GM18517 (cell line): ENCODE data around the gene ZDHHC14.

Experiments
- ATAC-seq: cut with Tn5 transposase; IDR thresholded peaks from one replicate; pipeline ENCODE4 v1.9.1; 2021; ENCODE audit warnings: mild to moderate bottlenecking, moderate library complexity; ENCODE audit not compliant: unreplicated experiment

Gene ZDHHC14

DNA sequence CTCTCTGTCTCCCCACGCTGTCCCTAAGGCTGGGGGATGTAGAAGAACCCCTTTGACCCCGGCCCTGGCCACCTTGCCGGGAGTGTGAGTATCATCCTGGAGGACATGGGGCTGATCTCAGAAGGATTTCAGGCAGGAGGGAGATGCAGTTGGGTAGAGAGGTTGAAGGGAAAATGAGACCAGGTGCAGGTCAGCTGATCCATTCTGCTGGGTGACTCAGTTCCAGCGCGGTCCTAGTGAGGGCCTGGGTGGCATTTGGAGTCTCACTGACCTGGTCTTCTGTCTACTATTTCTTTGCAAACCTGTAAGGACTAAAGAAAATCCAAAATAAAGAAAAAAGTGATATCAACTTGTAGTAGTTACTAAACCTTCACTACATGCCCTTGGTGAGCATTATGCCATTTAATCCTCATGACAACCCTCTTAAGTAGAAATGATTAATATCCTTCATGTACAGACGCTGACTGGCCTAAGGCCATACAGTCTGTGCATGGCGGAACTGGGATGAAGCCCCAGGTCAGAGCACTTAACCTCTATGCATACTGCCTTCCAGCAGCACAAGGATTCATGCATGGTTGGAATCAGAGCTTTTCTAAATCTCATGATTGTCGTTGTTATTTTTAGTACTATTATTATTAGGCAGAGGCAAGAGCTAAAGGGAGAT lies 106.3 kb downstream of the ZDHHC14 start:
- ATAC-seq = no peak

DNA sequence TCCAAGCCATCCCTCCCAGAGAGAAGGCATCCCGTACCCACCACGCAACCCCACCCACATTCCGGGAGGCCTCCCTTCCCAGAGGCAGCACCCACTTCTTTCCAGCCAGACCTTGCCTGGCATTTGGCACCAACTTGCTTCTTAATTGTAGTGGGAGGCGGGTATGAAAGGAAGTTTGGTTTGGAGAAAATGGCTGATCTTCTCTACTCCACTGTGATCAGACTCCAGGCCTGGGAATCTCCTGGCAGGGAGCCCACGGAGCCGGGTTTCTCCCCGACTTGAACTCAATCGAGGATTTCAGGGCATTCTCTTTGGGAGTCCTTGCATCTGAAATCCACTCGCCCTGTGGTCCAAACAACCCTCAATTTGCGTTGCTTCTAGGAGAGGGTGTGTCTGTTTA lies 107.1 kb downstream of the ZDHHC14 start:
- ATAC-seq = no peak

GRCh38 chr6:157488716-157489118 lies 107.7 kb downstream of the ZDHHC14 start:
- no peak for ATAC-seq

GRCh38 chr6:157490611-157491269 lies 109.8 kb downstream of the ZDHHC14 start:
- no peak for ATAC-seq

DNA sequence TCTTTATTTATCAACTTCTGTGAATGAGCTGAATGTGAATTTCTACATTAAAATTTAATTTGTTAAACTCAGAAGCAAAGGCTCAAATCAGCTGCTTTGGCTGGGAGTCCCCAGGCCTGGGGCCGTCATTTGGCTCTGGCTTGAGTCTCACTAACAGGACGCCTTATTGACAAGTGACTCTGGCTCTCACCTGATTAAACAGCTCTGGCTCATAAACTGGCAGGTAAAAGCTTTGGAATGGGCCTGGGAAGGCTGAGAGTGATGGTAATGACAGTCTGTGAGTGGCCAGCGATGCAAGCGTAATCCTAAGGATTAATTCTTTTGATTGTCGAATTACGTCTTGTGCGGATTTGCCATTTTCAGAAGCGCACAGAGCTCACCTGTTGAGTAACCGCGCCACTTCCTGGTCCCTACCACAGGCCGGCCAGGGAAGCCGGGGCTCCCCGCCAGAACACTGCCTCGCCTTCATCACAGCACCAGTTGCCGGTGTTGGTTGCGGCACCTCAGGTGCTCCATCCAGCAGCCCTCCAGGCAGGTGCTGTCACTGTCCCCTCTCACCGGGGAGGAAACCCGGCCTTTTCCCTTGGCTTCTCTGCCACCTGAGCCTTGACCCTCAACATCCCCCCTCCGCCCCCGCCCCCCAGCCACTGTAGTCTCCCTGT lies 110.7 kb downstream of the ZDHHC14 start:
- ATAC-seq = no peak

- no peak for ATAC-seq
These were observed 111.3 kb downstream of the ZDHHC14 start for GRCh38 chr6:157492249-157492648.

DNA sequence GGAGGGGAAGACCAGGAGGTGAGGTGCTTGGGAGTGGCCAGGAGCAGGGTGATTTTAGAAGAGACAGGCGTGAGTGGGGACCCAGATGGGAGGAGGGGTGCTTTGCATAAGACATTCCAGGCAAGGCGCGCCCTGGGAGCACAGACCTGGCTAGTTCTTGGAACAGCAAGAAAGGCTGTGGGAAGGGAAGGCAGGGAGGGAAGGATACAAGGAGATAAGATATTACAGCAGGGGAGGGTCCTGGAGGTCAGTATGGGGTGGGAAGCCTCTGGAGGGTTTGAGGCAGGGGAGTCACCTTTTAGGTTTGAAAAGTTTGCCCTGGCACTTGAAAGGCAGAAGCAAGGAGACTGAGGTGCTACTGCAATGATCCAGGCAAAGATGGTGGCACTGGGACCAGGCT lies 111.8 kb downstream of the ZDHHC14 start:
- no peak for ATAC-seq

- no peak for ATAC-seq
These were observed 112.2 kb downstream of the ZDHHC14 start for GRCh38 chr6:157493173-157493572.

- no peak for ATAC-seq
These were observed 112.6 kb downstream of the ZDHHC14 start for GRCh38 chr6:157493576-157493975.

DNA sequence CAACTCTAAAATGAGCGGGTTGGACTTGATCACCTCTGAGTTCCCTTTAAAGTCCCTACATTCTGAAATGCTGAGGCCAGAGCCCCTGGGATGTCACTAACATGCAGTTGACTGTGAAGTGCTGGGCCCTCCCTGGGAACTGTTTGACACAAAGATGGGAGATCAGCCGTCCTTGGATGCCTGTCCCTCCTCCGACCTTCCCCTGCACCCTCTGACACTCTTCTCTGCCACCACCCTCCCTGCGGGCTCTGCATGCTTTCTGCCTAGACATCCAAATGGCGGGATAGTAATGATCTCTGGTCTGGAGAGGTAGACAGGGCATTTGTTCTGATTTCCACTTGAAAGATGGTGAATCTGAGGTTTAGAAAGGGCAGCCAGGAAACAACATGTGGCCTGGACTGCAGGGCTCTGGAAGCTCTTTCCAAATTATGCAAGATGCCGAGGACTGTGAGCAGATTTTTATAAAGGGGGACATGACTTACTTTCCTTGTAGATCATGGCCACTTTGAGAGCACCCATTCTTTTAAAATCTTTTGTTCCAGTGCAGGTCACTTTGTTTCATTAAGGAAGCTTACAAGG lies 113.2 kb downstream of the ZDHHC14 start:
- no peak for ATAC-seq

DNA sequence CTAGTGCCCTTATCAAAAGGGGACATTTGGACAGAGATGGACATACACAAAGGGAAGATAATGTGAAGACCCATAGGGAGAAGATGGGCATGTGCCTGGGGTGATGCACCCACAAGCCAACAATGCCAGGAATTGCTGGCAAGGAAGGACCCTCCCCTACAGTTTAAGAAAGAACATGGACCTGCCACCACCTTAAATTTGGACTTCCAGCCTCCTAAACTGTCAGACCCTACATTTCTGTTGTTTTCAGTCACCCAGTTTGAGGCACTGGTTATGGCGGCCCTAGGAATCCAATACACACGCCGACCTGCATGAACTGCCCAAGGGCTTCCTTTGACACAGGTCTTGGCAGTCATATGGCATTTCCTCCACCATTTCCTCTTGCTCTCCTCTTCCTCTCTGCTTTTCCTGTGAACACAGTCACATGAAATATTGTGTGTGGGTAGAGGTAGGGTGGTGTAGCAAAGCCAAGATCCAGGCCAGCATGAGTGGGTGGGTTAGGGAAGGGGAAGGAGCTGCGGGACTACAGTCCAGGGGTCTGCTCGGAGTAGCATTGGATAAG lies 115.6 kb downstream of the ZDHHC14 start:
- ATAC-seq = no peak

DNA sequence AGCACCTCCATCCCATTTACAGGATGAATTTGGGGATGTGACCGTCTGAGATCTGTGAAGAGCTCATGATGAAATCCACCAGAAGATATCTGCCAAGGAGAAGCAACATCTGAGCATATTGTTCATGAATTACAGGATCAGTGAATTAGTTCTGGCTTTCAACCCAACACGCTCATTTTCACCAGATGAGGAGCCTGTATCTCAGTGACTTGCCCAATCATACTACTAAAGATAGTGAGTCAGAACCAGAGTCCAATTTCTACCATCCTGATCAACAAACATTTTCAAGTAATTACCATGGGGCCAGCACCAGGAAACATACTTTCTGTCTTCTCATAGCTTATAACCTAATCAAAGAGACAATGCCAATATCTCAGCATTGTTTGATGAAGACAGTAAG lies 116.6 kb downstream of the ZDHHC14 start:
- no peak for ATAC-seq

- ATAC-seq = no peak
These were observed 117.8 kb downstream of the ZDHHC14 start for GRCh38 chr6:157498817-157499216.

GRCh38 chr6:157500022-157500421 lies 119.0 kb downstream of the ZDHHC14 start:
- ATAC-seq = no peak

GRCh38 chr6:157503018-157503747 lies 122.2 kb downstream of the ZDHHC14 start:
- no peak for ATAC-seq

GRCh38 chr6:157505912-157506491 lies 125.0 kb downstream of the ZDHHC14 start:
- ATAC-seq = no peak

GRCh38 chr6:157510323-157511188 lies 129.6 kb downstream of the ZDHHC14 start:
- no peak for ATAC-seq

DNA sequence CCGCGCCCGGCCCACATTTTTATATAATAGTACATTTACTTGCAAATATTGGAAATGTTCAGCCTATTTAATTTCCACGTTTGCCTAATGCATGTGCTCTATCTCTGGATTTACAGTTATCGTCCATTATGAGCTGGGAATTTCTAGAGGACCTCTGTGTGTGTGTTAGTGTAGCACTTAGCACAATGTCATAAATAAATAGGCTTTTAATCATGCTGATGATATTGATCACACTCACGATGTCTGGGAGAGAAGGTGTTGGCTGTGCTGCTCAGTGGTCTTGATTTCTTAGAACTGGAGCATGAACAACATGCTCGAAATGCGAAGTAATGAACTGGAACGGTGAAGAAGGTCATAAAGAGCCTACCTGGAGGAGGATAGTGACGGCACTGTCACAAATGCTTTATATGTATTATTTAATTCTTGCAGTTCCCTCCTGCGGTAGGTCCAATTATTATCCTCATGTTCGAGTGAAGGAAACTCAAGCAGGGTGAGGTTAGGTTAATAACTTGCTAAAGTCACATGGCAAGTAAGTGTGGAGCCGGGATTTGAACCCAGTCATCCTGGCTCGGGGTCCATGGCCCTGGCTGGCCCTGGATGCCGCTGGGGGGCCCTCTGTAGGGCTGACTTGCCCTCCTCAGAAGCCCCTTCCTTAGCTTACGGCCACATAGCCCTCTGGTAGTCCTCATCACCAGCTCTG lies 130.8 kb downstream of the ZDHHC14 start:
- no peak for ATAC-seq

GRCh38 chr6:157512382-157512682 lies 131.3 kb downstream of the ZDHHC14 start:
- ATAC-seq = no peak
